ENCODE results near the gene HRG.

HRG gene

GRCh38 chr3:186665625-186666188 lies at the start of gene HRG:
Gene HRG, plus strand, starts transcription at chr3:186666014. Its CDS starts 18 bp downstream, at chr3:186666032.
- H3K27ac ChIP-seq (ENCODE audit: low read depth in 2 of 2, low read length in 2 of 2), result no peak within 1 kb of the TSS

GRCh38 chr3:186616299-186616617 lies 49.6 kb upstream of the HRG start:
- Histone ChIP-seq H3K9me3 (ENCODE audit: control insufficient read depth in 2 of 2, low read length in 2 of 2) (no peaks in the 10 kb centered on the region), H3K4me3 (ENCODE audit: low read length in 2 of 2) (no peak overlapping the region), H3K4me1 (ENCODE audit: control insufficient read depth in 2 of 2, insufficient read depth in 2 of 2, low read length in 2 of 2) (peaks cover 2 to 7% of the 10 kb centered on the region in 2 donors), H3K27ac (ENCODE audit: low read depth in 2 of 2, low read length in 2 of 2) (no peak overlapping the region), H3K36me3 (ENCODE audit: control insufficient read depth in 2 of 2, insufficient read depth in 2 of 2, low read length in 2 of 2) (no peaks in the 10 kb centered on the region), H3K9ac (ENCODE audit: low read depth in 1 of 2, low read length in 2 of 2) (no peak overlapping the region), H3K27me3 (ENCODE audit: control insufficient read depth in 2 of 2, insufficient read depth in 2 of 2, low read length in 2 of 2) (peaks cover 5 to 21% of the 10 kb centered on the region in 2 donors)

More at GRCh38 chr3:186665625-186666188, at the start of gene HRG:
- Histone ChIP-seq H3K27me3 (ENCODE audit: control insufficient read depth in 2 of 2, insufficient read depth in 2 of 2, low read length in 2 of 2) (peaks cover 0 to 3% of the 10 kb centered on the region in 2 donors), H3K4me1 (ENCODE audit: control insufficient read depth in 2 of 2, insufficient read depth in 2 of 2, low read length in 2 of 2) (no peaks in the 10 kb centered on the region), H3K9ac (ENCODE audit: low read depth in 1 of 2, low read length in 2 of 2) (no peak within 1 kb of the TSS), H3K9me3 (ENCODE audit: control insufficient read depth in 2 of 2, low read length in 2 of 2) (no peaks in the 10 kb centered on the region), H3K36me3 (ENCODE audit: control insufficient read depth in 2 of 2, insufficient read depth in 2 of 2, low read length in 2 of 2) (no peaks in the 10 kb centered on the region), H3K4me3 (ENCODE audit: low read length in 2 of 2) (no peak within 1 kb of the TSS)

- H3K4me1 ChIP-seq (ENCODE audit: control insufficient read depth in 2 of 2, insufficient read depth in 2 of 2, low read length in 2 of 2), result peaks cover 2 to 7% of the 10 kb centered on the region in 2 donors
- H3K27me3 ChIP-seq (ENCODE audit: control insufficient read depth in 2 of 2, insufficient read depth in 2 of 2, low read length in 2 of 2), result peaks cover 5 to 21% of the 10 kb centered on the region in 2 donors
- no peak overlapping the region for H3K27ac ChIP-seq (ENCODE audit: low read depth in 2 of 2, low read length in 2 of 2)
- no peaks in the 10 kb centered on the region for H3K9me3 ChIP-seq (ENCODE audit: control insufficient read depth in 2 of 2, low read length in 2 of 2)
- H3K9ac ChIP-seq (ENCODE audit: low read depth in 1 of 2, low read length in 2 of 2), result no peak overlapping the region
- peak overlapping the region in 1 of 2 donors; percentile 45 for H3K4me3 ChIP-seq (ENCODE audit: low read length in 2 of 2)
- no peaks in the 10 kb centered on the region for H3K36me3 ChIP-seq (ENCODE audit: control insufficient read depth in 2 of 2, insufficient read depth in 2 of 2, low read length in 2 of 2)
These were observed 48.5 kb upstream of the HRG start for GRCh38 chr3:186617036-186617946.

- no peak overlapping the region for H3K27ac ChIP-seq (ENCODE audit: low read depth in 2 of 2, low read length in 2 of 2)
- H3K27me3 ChIP-seq (ENCODE audit: control insufficient read depth in 2 of 2, insufficient read depth in 2 of 2, low read length in 2 of 2), result peaks cover 5 to 19% of the 10 kb centered on the region in 2 donors
These were observed 47.4 kb upstream of the HRG start for GRCh38 chr3:186618318-186618938.

GRCh38 chr3:186619787-186620212 lies 46.0 kb upstream of the HRG start:
- Histone ChIP-seq H3K36me3 (ENCODE audit: control insufficient read depth in 2 of 2, insufficient read depth in 2 of 2, low read length in 2 of 2) (no peaks in the 10 kb centered on the region), H3K9me3 (ENCODE audit: control insufficient read depth in 2 of 2, low read length in 2 of 2) (no peaks in the 10 kb centered on the region), H3K4me3 (ENCODE audit: low read length in 2 of 2) (no peak overlapping the region), H3K27me3 (ENCODE audit: control insufficient read depth in 2 of 2, insufficient read depth in 2 of 2, low read length in 2 of 2) (peaks cover 5 to 11% of the 10 kb centered on the region in 2 donors), H3K4me1 (ENCODE audit: control insufficient read depth in 2 of 2, insufficient read depth in 2 of 2, low read length in 2 of 2) (peaks cover 2% of the 10 kb centered on the region in 2 donors), H3K9ac (ENCODE audit: low read depth in 1 of 2, low read length in 2 of 2) (no peak overlapping the region), H3K27ac (ENCODE audit: low read depth in 2 of 2, low read length in 2 of 2) (no peak overlapping the region)

More at GRCh38 chr3:186618318-186618938, 47.4 kb upstream of the HRG start:
- Histone ChIP-seq H3K9me3 (ENCODE audit: control insufficient read depth in 2 of 2, low read length in 2 of 2) (no peaks in the 10 kb centered on the region), H3K4me3 (ENCODE audit: low read length in 2 of 2) (no peak overlapping the region), H3K9ac (ENCODE audit: low read depth in 1 of 2, low read length in 2 of 2) (no peak overlapping the region), H3K36me3 (ENCODE audit: control insufficient read depth in 2 of 2, insufficient read depth in 2 of 2, low read length in 2 of 2) (no peaks in the 10 kb centered on the region), H3K4me1 (ENCODE audit: control insufficient read depth in 2 of 2, insufficient read depth in 2 of 2, low read length in 2 of 2) (peaks cover 2 to 7% of the 10 kb centered on the region in 2 donors)

GRCh38 chr3:186620213-186621092 lies 45.4 kb upstream of the HRG start:
- no peak overlapping the region for H3K9ac ChIP-seq (ENCODE audit: low read depth in 1 of 2, low read length in 2 of 2)
- no peaks in the 10 kb centered on the region for H3K36me3 ChIP-seq (ENCODE audit: control insufficient read depth in 2 of 2, insufficient read depth in 2 of 2, low read length in 2 of 2)
- peaks cover 0 to 2% of the 10 kb centered on the region in 2 donors for H3K4me1 ChIP-seq (ENCODE audit: control insufficient read depth in 2 of 2, insufficient read depth in 2 of 2, low read length in 2 of 2)
- no peaks in the 10 kb centered on the region for H3K9me3 ChIP-seq (ENCODE audit: control insufficient read depth in 2 of 2, low read length in 2 of 2)
- H3K27me3 ChIP-seq (ENCODE audit: control insufficient read depth in 2 of 2, insufficient read depth in 2 of 2, low read length in 2 of 2), result peaks cover 5 to 11% of the 10 kb centered on the region in 2 donors
- no peak overlapping the region for H3K4me3 ChIP-seq (ENCODE audit: low read length in 2 of 2)
- no peak overlapping the region for H3K27ac ChIP-seq (ENCODE audit: low read depth in 2 of 2, low read length in 2 of 2)

- no peaks in the 10 kb centered on the region for H3K9me3 ChIP-seq (ENCODE audit: control insufficient read depth in 2 of 2, low read length in 2 of 2)
- no peak overlapping the region for H3K9ac ChIP-seq (ENCODE audit: low read depth in 1 of 2, low read length in 2 of 2)
- peaks cover 0 to 2% of the 10 kb centered on the region in 2 donors for H3K4me1 ChIP-seq (ENCODE audit: control insufficient read depth in 2 of 2, insufficient read depth in 2 of 2, low read length in 2 of 2)
- H3K27me3 ChIP-seq (ENCODE audit: control insufficient read depth in 2 of 2, insufficient read depth in 2 of 2, low read length in 2 of 2), result peaks cover 5 to 11% of the 10 kb centered on the region in 2 donors
- H3K4me3 ChIP-seq (ENCODE audit: low read length in 2 of 2), result no peak overlapping the region
- H3K36me3 ChIP-seq (ENCODE audit: control insufficient read depth in 2 of 2, insufficient read depth in 2 of 2, low read length in 2 of 2), result no peaks in the 10 kb centered on the region
- H3K27ac ChIP-seq (ENCODE audit: low read depth in 2 of 2, low read length in 2 of 2), result no peak overlapping the region
These were observed 43.7 kb upstream of the HRG start for GRCh38 chr3:186621894-186622650.

- Histone ChIP-seq H3K9me3 (ENCODE audit: control insufficient read depth in 2 of 2, low read length in 2 of 2) (no peaks in the 10 kb centered on the region), H3K36me3 (ENCODE audit: control insufficient read depth in 2 of 2, insufficient read depth in 2 of 2, low read length in 2 of 2) (no peaks in the 10 kb centered on the region), H3K4me3 (ENCODE audit: low read length in 2 of 2) (no peak overlapping the region), H3K9ac (ENCODE audit: low read depth in 1 of 2, low read length in 2 of 2) (no peak overlapping the region), H3K4me1 (ENCODE audit: control insufficient read depth in 2 of 2, insufficient read depth in 2 of 2, low read length in 2 of 2) (no peaks in the 10 kb centered on the region), H3K27me3 (ENCODE audit: control insufficient read depth in 2 of 2, insufficient read depth in 2 of 2, low read length in 2 of 2) (peaks cover 0 to 5% of the 10 kb centered on the region in 2 donors), H3K27ac (ENCODE audit: low read depth in 2 of 2, low read length in 2 of 2) (no peak overlapping the region)
These were observed 43.0 kb upstream of the HRG start for GRCh38 chr3:186622651-186623310.

- no peak overlapping the region for H3K9ac ChIP-seq (ENCODE audit: low read depth in 1 of 2, low read length in 2 of 2)
- no peaks in the 10 kb centered on the region for H3K36me3 ChIP-seq (ENCODE audit: control insufficient read depth in 2 of 2, insufficient read depth in 2 of 2, low read length in 2 of 2)
- H3K9me3 ChIP-seq (ENCODE audit: control insufficient read depth in 2 of 2, low read length in 2 of 2), result no peaks in the 10 kb centered on the region
- no peaks in the 10 kb centered on the region for H3K27me3 ChIP-seq (ENCODE audit: control insufficient read depth in 2 of 2, insufficient read depth in 2 of 2, low read length in 2 of 2)
- no peak overlapping the region for H3K27ac ChIP-seq (ENCODE audit: low read depth in 2 of 2, low read length in 2 of 2)
- H3K4me3 ChIP-seq (ENCODE audit: low read length in 2 of 2), result no peak overlapping the region
- no peaks in the 10 kb centered on the region for H3K4me1 ChIP-seq (ENCODE audit: control insufficient read depth in 2 of 2, insufficient read depth in 2 of 2, low read length in 2 of 2)
These were observed 41.2 kb upstream of the HRG start for GRCh38 chr3:186624598-186624997.
